Measurements from ENCODE around the gene TSHZ2.
"Not testable (repeated sequence)": the region's sequence is repeated elsewhere in the genome, so short reads cannot be mapped to it uniquely, and the experiment has no call there.

Gene TSHZ2

DNA sequence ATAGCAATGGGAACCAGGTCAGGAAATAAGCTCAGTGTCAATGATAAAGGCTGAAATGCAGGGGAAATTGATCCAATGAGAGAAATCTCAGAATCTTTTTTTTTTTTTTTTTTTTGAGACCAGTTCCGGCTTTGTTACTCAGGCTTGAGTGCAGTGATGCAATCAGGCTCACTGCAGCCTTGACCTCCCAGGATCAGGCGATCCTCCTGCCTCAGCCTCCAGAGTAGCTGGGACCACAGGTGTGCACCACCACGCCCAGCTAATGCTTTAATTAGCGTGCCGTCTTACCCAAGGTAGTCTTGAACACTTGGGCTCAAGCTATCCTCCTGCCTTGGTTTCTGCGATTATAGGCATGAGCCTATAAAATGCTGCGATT is 325.0 kb downstream of the TSHZ2 start:
- no peak for DNase-seq

DNA sequence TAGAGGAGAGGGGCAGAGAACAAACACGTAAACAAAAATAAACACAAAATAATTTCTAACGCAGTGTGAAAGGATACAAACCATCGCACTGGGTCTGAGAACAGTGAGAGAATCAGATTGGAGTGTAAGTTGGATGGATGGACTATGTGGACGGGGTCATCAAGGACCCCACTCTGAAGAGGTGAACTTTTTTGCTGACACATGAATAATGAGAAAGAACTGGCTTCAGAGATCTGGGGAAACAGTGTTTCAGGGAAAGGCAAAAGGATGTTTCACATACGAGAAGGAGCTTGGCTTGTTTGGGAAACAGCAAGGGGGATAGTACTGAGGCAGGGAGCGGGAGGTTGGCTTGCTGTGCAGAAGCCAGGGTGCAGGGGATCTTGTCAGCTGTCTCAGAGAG is 326.1 kb downstream of the TSHZ2 start:
- DNase-seq: no peak

DNA sequence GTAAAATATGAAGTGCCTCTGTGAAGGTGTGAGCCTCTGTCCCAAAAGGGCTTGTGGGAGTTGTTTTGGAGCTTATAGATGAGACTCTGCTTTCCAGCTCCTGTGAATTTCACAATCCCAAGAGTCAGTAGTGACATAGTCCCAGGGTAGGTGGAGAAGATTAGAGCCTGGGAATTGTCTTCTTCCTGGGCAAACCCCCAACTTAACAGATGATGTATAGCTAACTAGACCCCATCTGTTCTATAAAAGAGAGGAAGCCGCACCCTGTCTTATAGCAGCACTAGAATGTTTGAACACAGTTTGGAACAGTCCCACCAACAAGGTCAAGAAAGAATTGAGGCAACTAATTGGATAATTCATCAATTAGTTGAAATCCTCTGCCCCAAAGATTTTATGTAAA is 326.8 kb downstream of the TSHZ2 start:
- DNase-seq: no peak

GRCh38 chr20:53299831-53300230 is 327.7 kb downstream of the TSHZ2 start:
- no peak for DNase-seq

DNA sequence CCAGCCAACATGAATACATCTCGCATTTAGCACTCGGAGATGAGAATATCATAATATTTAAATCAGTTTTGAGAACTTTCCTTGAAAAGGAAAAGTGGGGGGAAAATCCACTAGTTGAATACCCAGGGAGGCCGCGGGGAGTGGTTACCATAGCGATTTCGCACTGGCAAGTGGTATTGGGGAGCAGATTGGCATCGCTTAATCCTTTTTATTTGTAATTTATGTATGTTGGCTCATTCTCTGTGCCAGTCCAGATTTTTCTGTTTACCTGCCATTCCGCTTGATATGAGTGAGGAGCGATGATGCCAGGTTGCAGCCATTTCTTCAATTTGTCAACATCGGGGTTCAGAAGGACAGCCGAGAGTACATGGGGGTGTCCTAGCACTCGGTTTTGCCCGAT is 329.7 kb downstream of the TSHZ2 start:
- no peak for DNase-seq

DNA sequence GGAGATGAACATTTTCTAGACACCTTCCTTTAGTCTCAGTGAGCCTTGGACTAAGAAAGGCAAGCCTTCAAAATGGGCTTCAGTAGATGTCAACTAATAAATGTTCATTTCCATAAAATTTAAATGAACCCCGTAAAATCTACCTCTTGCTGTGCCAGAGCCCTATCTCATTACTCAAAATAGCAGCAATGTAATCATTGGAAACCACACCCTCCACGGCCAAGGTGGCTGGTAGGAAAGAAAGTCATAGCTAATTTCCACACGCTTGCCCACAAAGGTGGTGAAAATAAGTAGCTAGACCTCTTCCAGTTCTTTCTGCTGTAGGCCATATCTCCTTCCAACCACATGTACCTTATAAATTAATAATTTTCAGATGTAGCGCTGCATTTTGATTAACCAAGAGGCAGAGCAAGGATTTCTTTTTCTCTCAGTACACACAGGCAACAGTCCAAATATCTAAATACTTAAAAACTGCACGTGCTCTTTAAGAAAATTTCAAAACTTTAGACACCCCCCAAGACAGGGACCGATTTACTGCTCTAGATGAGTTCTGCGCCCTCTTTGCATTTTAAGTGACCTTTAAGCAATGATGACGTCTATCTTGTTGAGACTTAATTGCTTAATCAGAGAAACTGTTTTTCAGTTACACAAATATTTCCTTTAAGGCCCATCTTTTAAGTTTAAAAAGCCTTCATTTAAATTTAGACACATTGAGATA is 330.7 kb downstream of the TSHZ2 start:
- DNase-seq: no peak

DNA sequence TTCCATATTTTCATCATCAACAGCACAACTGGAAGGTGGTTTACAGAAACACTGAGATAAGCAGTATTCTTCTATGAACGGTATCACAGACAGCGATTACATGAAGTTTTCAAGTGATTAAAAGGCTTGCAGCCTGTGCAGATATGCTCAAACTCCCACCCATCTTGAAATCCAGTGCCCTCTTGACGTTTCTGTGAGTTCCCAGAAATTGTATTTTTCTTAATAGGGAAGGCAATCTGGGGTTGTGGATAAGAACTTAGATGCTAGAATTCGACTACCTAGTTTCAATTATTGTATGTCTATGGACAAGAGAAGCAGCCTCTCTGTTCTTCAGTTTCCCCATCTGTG is 331.2 kb downstream of the TSHZ2 start:
- no peak for DNase-seq

DNA sequence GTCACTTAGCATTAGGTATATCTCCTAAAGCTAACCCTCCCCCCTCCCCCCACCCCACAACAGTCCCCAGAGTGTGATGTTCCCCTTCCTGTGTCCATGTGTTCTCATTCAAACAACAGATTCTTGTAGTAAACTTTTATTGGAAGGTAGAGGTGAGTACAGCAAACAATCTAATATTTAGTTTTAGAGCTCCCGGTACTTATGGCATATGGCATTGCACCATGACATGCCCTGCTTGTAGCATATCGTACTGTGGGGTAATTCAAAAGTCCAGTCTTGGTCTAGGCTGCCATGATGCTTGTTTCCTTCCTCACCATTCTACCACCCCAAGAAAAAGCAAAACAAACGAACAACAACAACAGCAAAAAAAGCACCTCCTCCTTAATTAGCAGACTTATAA is 332.0 kb downstream of the TSHZ2 start:
- DNase-seq: no peak

GRCh38 chr20:53306192-53306805 is 334.1 kb downstream of the TSHZ2 start:
- DNase-seq: no peak

DNA sequence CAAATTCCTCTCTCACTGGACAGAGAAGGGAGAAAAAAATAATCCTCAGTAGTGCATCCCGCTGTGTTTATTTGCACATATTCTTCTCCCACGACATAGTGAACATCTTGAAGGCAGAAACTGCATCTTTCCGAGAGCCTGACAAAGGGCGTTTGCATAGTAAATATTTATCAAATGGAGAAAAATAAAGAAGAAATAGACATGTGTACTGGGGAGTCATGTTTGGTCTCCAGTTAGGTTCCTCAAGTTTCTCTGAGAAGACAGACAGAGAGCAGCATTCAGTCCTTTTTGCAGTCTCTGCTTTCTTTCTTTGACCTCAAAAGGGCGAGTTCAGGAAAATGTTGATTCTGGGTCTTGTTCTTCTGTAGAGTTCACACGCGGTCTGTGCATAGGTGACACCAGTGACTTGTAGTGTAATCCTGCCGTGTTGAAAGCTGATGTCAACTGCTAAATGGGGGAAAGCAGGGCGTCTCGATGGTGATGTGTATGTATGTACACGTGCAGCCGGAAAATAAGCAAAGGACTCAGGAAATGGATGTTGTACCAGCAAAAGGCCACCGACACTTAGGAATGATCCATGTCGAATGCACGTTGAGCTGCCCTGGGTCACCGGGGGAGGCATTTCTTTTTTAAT is 335.9 kb downstream of the TSHZ2 start:
- DNase-seq: no peak

- no peak for DNase-seq
These were observed 337.4 kb downstream of the TSHZ2 start for GRCh38 chr20:53309515-53309914.

GRCh38 chr20:53312957-53313356 is 340.8 kb downstream of the TSHZ2 start:
- no peak for DNase-seq

DNA sequence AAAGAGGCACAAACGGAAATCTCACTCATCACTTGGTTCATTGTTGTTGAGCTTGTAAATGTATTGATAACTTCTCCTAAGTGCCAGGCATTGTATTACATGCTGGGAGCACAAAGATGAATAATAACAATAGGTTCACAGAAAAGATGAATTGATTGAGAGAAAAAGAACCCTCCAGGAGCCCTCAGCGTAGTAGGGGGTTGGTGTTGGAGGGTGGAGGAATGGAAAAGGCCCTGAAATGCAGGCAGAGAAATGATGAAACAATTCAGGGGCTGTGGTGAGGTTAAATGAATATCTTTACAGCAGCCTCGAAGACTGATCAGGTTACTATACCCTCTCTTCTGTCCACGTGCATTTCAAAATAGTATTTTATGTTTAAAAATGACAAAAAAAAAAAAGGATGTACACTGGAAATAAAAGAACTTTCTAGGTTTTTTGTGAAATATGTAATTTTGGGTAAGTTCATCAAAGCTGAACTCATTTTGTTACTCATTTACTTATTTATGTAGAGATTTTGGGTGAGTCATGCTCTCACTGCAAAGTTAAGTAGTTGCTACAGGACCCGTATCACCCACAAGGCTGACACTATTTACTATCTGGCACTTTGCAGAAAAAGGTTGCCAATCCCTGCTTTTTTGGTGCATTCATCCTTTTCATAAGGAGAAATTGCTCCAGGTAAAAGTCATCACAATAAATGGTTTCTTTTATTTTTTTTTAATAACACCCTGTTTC is 344.2 kb downstream of the TSHZ2 start:
- no peak for DNase-seq

DNA sequence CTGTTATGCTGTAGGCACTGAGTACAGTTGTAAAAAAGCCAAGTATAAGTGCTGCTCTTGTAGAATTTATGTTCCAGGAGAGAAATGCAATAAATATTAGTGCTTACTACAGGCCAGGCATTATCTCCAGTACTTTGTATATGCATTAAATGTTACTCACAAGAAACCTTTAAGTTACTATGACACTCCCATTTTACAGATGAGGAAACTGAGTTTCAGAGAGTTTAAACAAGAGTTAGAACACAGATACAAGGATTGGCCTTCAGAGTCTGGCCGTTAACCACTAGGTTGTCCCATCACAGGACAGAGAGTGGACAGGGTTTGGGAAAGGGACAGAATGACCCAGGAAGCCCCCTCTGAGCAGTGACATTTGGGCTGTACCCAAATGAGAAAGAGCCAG is 347.0 kb downstream of the TSHZ2 start:
- no peak for DNase-seq

GRCh38 chr20:53319716-53320115 is 347.6 kb downstream of the TSHZ2 start:
- no peak for DNase-seq

GRCh38 chr20:53320701-53321100 is 348.5 kb downstream of the TSHZ2 start:
- no peak for DNase-seq

DNA sequence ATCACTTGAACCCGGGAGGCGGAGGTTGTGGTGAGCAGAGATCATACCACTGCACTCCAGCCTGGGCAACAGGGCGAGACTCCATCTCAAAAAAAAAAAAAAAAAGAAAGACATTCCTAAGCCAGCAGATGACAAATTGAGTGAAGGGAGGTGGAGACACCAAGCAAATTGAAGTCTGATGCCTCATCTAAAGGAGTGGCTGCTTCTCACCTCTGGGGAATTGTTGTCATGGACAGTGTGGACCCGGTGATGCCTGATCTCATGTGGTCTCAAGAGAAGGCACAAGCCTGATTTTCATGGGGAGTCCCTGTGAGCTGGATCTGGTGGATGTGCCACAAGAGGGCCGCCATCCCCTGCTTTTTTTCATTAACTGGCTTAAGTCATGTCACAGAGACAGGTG is 349.4 kb downstream of the TSHZ2 start:
- DNase-seq: no peak

DNA sequence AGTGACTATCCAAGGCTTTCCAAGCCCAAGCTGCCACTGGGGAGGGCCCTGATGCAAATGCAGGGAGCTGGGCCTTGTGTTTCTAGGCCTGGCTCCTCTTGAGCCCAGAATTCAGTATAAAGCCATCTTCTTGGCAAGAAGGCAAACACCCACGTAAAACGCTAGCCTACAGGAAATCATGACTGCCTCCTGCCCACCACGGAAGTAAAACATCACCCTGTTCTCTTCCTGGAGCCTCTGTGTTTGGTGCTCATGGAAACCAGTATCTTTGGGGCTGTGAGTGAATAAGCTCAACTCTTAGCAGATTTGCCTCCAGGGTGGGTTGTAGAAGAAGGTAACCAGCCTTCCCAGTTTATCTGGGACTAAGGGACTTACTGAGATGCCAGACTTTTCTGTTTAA is 350.5 kb downstream of the TSHZ2 start:
- DNase-seq: no peak

GRCh38 chr20:53323460-53323859 is 351.3 kb downstream of the TSHZ2 start:
- DNase-seq: not testable (repeated sequence)

DNA sequence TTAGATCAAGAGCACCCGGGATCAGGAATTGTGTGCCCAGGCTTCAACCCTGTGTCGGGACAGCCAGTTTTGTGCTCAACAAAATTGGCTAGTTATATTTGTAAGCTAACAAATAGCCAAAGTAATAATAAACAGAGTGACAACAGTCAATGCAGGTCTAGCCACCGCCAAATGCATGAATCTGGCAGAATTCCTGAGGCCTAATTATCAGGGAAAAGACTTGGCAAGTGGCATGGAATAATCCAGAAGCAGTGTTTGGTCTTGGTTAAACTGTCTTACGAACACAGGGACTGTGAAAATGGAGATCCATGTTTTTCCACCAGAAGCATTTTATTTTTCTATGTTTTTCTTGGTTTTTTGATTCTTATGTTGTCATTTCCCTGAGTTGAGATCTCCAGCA is 352.7 kb downstream of the TSHZ2 start:
- no peak for DNase-seq

DNA sequence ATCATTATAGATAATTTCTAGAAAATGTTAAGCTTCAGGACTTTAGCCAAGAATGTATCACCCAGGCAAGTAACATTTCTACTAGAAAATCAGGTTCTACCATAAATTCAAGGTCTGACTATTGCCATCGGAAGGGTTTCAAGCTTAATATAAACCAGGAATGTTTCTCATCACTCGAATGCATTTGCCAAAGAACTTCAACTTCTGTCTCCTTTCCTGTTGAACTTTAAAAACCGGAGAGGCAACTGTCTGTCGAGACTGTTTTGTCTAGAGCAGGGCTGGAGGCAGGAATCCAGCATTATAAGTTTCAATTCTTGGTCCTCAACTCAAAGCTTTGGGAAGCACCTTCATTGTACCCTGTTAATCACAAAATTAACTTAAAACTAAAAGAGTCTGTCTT is 356.8 kb downstream of the TSHZ2 start:
- DNase-seq: no peak

DNA sequence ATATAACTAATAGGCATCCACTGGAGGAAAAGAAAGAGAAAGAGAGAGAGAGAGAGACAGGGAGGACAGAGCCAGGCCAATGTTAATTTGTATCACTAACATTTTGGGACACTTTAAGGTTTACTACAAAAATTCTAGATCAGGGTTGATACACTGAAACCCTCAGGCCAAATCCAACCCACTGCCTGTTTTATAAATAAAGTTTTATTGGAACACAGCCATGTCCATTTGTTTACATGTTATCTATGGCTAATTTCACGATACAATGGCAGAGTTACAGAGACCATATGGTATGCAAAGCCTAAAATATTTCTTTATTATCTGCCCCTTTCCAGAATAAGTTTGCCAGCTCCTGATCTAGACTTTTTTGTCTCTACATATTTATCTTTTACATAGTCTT is 357.6 kb downstream of the TSHZ2 start:
- no peak for DNase-seq

DNA sequence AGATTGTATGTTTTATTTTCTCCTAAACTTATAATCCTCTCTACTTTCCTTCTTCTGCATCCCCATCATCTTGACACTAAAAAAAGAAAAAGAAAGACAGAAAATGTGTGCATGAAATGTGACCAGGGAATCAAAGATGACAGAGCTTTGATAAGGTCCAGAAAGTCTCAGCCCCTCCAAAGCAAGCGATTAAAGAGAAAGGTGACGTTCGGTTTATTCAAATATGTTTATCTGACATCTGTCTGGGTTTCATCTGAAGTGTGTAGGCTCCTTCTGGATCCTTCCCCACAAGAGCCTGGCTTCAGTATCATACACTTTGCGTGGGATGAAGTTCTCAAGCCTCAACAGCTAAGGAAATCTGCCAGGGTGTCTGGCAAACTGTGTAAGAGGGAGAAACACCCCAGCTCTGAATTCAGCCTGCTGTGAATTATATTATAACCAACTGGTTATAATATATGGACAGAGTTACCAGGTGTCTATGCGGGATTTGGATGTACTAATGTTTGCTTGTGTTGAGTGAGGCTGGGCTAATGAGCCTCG is 358.5 kb downstream of the TSHZ2 start:
- no peak for DNase-seq

All from suppressor macrophage treated with lipopolysaccharide for 4 hours (primary cell).